Immature natural killer cell (primary cell): Measurements from ENCODE around the gene CTIF. TPM values are rescaled to one million over a fixed set of nuclear protein-coding genes. Genes with fewer than 3 reads are reported as not detected.

ENCODE experiments used
- DNase-seq, 3 donors: peaks; one replicate each; pipeline ENCODE4 v3.0.0; 2022; ENCODE audit warnings: mixed read lengths in 1 of 3
- H3K27ac Mint-ChIP-seq, 6 donors: one replicate each; pipeline ENCODE4 v1.8.0; 2020; ENCODE audit warnings: mixed read lengths in 6 of 6, mild to moderate bottlenecking in 5 of 6, inconsistent platforms in 4 of 6, moderate library complexity in 3 of 6
- H3K27me3 Mint-ChIP-seq, 3 donors: one replicate each; pipeline ENCODE4 v1.8.0; 2020 to 2021; ENCODE audit warnings: low read depth in 3 of 3, mild to moderate bottlenecking in 3 of 3, mixed read lengths in 3 of 3, moderate library complexity in 3 of 3, inconsistent platforms in 1 of 3
- H3K36me3 Mint-ChIP-seq, 3 donors: one replicate each; pipeline ENCODE4 v1.8.0; 2020; ENCODE audit warnings: mixed read lengths in 3 of 3, inconsistent platforms in 2 of 3, mild to moderate bottlenecking in 2 of 3
- H3K4me1 Mint-ChIP-seq, 2 donors: one replicate each; pipeline ENCODE4 v1.8.0; 2020; ENCODE audit warnings: inconsistent platforms in 2 of 2, mild to moderate bottlenecking in 2 of 2, mixed read lengths in 2 of 2, moderate library complexity in 1 of 2
- H3K4me3 Mint-ChIP-seq, 5 donors: one replicate each; pipeline ENCODE4 v1.8.0; 2020; ENCODE audit warnings: mild to moderate bottlenecking in 5 of 5, mixed read lengths in 5 of 5, inconsistent platforms in 3 of 5, moderate library complexity in 3 of 5
- H3K9me3 Mint-ChIP-seq, 6 donors: one replicate each; pipeline ENCODE4 v1.8.0; 2020; ENCODE audit warnings: mild to moderate bottlenecking in 6 of 6, mixed read lengths in 6 of 6, inconsistent platforms in 4 of 6, moderate library complexity in 3 of 6
- polyA plus RNA-seq, 3 donors: library from polyadenylated mRNA; unstranded; fragments of 300-500 nt; fragmentation: Illumina TruSeq; gene quantifications; one replicate each; pipeline ENCODE4 v1.2.3, GENCODE V29; 2021

The CTIF gene
- polyA plus RNA-seq, 3 donors from 2014 or later, result 0.28 to 1.2 TPM; not detected in 1

DNA sequence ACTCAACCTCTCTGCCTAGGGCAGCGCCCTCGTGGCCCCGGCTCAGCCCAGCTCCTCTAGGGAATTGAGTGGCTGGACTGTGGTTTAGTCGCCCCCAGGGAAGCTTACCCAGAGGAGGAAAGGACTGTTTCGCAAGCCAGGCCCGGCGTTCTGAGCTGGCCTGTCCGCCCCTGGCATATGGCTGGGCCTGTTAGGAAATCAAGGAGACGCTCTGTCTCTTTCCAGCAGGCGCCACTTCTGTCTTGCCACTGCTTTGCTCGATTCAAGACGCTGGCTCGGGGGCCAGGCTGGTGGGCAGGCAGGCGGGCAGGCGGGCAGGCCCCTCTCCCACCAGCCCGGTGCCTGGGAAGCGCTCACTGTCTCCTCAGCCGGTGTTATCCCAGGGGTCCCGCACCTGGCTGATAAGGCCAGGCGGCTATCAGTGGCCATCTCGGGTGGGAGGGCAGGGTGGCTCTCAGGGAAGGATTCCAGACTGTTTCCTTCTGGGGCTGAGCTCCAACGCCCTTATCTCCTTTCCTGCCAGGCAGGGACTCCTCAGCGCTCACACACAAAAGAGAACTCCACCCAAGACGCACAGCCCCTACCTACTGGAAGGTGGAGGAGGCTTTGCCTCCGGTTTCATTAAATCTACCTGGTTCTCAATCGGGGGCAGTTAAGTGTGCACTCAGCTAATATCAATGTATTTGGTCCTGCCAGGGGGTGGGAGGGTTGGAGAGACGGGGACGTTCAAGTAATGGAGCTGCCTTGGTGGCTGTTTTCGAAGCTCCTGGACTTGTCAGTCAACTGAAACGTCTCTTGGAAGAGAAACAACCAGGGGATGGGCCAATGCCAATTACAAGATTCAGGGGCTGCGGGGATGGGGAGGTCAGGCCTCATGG lies 302.8 kb downstream of the CTIF start:
- Mint-ChIP-seq H3K27ac (peak overlapping the region; percentile 94 to 99 (median 97)), H3K4me1 (peaks cover 94 to 97% of the 10 kb centered on the region in 2 donors), H3K27me3 (peaks cover 2 to 7% (median 7%) of the 10 kb centered on the region in 3 donors), H3K9me3 (no peaks in the 10 kb centered on the region), H3K36me3 (peaks cover 0 to 13% (median 0%) of the 10 kb centered on the region in 3 donors), H3K4me3 (peak overlapping the region; percentile 57 to 76 (median 72))
- DNase-seq, result no peak

DNA sequence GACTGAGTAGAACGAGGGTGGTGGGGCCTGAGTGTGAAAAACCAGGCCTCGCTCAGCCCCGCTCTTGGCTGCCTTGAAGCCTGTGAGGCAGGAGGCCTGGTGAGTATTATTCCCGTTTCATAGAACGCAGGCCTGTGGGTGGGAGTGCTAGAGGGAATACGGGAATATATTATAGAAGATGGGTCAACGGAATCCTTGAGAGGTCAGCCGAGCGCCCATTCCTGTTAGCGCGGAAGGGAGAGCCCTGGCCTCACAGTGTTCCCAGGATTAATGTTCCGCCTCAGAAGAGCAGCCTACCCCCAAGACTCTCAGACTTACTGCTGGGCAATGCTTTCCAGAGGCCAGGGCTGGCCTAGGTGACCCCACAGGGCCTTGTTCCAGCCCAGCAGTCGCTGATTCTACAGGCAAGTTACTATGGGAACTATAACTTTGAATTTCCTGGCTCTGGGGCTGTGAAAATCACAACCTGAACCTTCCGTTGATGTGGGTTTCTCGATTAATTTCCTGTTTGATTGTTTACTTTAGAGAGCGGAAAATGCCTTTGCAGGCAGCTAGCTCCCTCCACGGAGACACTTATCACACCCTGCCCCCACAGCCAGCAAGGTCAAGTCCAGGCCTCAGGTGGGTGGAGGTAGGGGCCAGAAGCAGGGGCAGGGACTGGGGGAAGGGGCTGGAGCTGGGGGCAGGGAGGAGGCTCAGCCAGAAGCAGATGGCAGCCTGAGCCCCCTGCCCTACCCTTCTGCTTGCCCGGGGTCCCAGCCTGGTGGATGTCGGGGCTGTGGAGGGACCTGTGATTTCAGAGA lies 303.6 kb downstream of the CTIF start:
- Mint-ChIP-seq H3K27me3 (peaks cover 2 to 7% (median 7%) of the 10 kb centered on the region in 3 donors), H3K9me3 (no peaks in the 10 kb centered on the region), H3K36me3 (peaks cover 0 to 15% (median 0%) of the 10 kb centered on the region in 3 donors), H3K4me1 (peaks cover 88 to 91% of the 10 kb centered on the region in 2 donors), H3K4me3 (peak overlapping the region; percentile 57 to 76 (median 72)), H3K27ac (peak overlapping the region; percentile 94 to 99 (median 97))
- DNase-seq, result peak; percentile 87 to 89 (median 89)

DNA sequence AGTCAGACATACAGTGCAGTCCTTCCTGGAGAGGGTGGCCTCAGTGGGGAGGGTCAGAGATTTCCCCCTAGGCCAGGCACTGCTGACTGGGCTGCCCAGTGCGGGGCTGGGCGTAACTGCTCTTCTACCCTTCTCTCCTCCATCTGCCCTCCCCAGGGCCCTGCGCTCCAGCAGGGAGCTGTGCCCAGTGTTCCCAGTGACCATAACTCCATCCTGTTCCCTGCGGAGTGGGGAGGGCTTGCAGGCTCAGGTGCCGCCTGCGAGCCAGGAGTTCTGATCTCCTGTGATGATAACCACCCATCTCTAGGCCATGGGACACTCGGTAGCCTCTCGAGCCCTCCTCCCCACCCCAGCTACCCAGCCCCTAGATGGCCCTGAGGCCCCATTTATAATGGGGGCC lies 304.3 kb downstream of the CTIF start:
- Mint-ChIP-seq H3K27ac (peak overlapping the region; percentile 94 to 99 (median 97)), H3K4me1 (peaks cover 84 to 88% of the 10 kb centered on the region in 2 donors)

DNA sequence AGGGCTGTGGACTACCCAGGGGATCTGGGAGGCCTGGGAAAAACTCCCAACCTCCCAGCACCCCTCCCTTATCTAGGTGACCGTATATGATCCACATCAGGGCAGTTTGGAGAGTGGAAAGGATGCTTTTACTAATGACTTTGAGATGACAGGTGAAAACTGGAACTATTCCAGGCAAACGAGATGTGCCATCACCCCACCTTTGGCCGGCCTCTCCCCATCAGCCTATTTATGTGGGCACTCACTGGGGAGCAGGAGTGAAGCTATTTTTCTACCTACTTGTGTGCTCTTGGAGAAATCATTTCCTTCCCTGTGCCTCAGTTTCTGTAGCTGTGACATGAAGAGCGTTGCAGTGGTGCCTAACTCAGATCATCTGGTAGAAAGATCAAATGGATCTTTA lies 304.8 kb downstream of the CTIF start:
- Mint-ChIP-seq H3K27me3 (peaks cover 2 to 12% (median 7%) of the 10 kb centered on the region in 3 donors), H3K4me3 (peak overlapping the region; percentile 13 to 62 (median 51)), H3K27ac (peak overlapping the region; percentile 94 to 99 (median 97)), H3K4me1 (peaks cover 80 to 84% of the 10 kb centered on the region in 2 donors), H3K36me3 (peaks cover 0 to 15% (median 0%) of the 10 kb centered on the region in 3 donors), H3K9me3 (no peaks in the 10 kb centered on the region)
- DNase-seq, result no peak

More for the DNA sequence above, 304.3 kb downstream of the CTIF start:
- H3K36me3 Mint-ChIP-seq, result peaks cover 0 to 15% (median 0%) of the 10 kb centered on the region in 3 donors
- H3K9me3 Mint-ChIP-seq, result no peaks in the 10 kb centered on the region
- peaks cover 2 to 12% (median 7%) of the 10 kb centered on the region in 3 donors for H3K27me3 Mint-ChIP-seq
- peak overlapping the region; percentile 13 to 62 (median 51) for H3K4me3 Mint-ChIP-seq
- DNase-seq, result no peak

DNA sequence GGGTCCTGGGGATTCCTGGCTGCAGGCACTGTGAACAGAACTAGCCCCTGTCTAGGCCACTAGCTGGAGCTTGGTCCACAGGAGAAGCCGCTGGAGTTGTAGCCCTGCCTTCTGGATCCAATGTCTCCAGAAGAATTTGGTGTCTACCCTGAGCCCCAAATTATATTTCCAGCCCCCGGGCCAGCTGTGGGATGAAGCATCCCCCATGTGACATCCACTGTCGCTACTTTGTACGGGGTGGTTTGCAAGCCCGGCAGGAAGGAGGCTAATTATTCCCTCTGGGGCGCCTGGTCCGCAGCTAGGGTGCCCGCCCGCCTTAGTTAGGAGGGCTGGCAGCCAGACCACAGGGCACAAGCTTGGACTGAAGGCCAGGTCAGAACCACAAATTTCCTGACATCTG lies 305.4 kb downstream of the CTIF start:
- DNase-seq, result no peak
- H3K9me3 Mint-ChIP-seq, result no peaks in the 10 kb centered on the region
- peak overlapping the region; percentile 85 to 99 (median 97) for H3K27ac Mint-ChIP-seq
- H3K4me1 Mint-ChIP-seq, result peaks cover 73 to 77% of the 10 kb centered on the region in 2 donors
- peaks cover 0 to 15% (median 0%) of the 10 kb centered on the region in 3 donors for H3K36me3 Mint-ChIP-seq
- peak overlapping the region; percentile 15 to 63 (median 51) for H3K4me3 Mint-ChIP-seq
- H3K27me3 Mint-ChIP-seq, result peaks cover 2 to 12% (median 7%) of the 10 kb centered on the region in 3 donors

DNA sequence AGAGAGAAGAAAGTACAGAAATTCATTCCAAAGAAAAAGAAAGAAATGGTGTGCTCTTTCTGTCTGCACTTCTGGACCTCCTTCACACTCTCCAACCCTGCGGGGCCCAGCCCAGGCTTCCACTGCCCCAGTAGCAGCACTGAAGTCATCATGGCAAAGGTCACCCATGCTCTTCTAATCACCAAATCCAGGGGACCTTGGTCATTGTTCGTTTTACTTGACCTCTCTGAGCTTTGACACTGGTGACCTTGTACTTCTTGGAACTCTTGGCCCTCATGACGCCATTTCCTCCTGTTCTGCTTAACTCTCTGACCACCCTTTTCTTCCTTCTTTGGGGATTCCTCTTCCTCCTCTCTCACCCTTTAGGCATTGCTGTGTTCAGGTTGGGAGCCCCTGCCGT lies 306.3 kb downstream of the CTIF start:
- Mint-ChIP-seq H3K27me3 (peaks cover 2 to 12% (median 5%) of the 10 kb centered on the region in 3 donors), H3K4me1 (peaks cover 70 to 71% of the 10 kb centered on the region in 2 donors), H3K27ac (peak overlapping the region; percentile 24 to 96 (median 68)), H3K4me3 (peak overlapping the region in 4 of 5 donors; percentile 12 to 32 (median 24)), H3K36me3 (peaks cover 0 to 15% (median 0%) of the 10 kb centered on the region in 3 donors), H3K9me3 (no peaks in the 10 kb centered on the region)
- DNase-seq, result no peak

DNA sequence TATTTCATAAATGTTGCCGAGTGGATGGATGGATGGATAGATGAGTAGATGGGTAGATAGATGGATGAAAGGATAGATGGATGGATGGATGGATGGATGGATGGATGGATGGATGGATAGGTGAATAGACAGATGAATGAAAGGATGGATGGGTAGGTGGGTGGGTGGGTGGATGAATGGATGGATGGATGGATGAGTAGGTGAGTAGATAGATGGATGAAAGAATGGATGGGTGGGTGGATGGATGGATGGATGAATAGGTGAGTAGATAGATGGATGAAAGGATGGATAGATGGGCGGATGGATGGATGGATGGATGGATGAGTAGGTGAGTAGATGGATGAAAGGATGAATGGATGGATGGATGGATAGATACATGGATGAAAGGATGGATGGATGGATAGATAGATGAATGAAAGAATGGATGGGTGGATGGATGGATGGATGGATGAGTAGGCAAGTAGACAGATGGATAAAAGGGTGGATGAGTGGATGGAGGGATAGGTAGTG lies 307.6 kb downstream of the CTIF start:
- no peak for DNase-seq
- peak overlapping the region in 2 of 5 donors; percentile 4 to 23 for H3K4me3 Mint-ChIP-seq
- H3K27me3 Mint-ChIP-seq, result peaks cover 2 to 12% (median 5%) of the 10 kb centered on the region in 3 donors
- H3K27ac Mint-ChIP-seq, result peak overlapping the region in 3 of 6 donors; percentile 1 to 77 (median 69)
- H3K9me3 Mint-ChIP-seq, result no peaks in the 10 kb centered on the region
- H3K36me3 Mint-ChIP-seq, result peaks cover 0 to 15% (median 0%) of the 10 kb centered on the region in 3 donors
- peaks cover 69 to 72% of the 10 kb centered on the region in 2 donors for H3K4me1 Mint-ChIP-seq

DNA sequence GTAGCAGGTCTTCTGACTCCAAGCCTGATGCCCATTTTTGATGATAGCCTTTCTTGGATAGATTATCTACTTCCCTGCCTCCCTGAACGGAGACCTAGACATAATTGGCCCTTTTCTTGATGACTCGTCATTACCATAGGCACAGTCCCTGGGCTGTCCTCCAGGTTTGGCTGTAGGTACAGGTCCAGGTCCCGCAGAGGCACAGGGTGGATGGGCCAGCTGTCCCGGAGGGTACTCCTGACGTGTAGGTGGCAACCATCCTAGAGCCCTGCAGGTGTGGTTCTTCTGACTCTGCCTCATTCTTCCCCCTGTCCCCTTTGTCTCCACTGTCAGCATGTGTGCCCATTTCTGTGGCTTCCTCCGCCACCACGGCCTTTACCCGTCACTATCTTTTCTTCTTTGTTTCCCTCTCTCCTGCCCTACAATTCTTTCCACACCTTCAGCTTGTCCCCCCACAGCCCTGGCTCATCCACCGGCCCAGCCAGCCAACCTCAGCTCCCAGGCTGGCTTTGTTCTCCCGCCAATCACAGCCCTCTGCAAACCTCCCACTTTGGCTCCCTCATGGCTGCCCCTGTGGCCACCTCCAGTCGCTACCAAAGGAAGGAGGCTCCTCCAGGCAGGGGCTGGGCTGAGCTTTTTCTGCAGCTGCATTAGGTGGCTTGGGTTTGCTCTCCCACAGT lies 309.1 kb downstream of the CTIF start:
- DNase-seq, result no peak
- peak overlapping the region in 1 of 6 donors; percentile 13 for H3K27ac Mint-ChIP-seq
- no peak overlapping the region for H3K4me3 Mint-ChIP-seq
- no peaks in the 10 kb centered on the region for H3K9me3 Mint-ChIP-seq
- H3K4me1 Mint-ChIP-seq, result peaks cover 68 to 72% of the 10 kb centered on the region in 2 donors
- H3K27me3 Mint-ChIP-seq, result peaks cover 2 to 6% (median 2%) of the 10 kb centered on the region in 3 donors
- peaks cover 0 to 15% (median 0%) of the 10 kb centered on the region in 3 donors for H3K36me3 Mint-ChIP-seq

DNA sequence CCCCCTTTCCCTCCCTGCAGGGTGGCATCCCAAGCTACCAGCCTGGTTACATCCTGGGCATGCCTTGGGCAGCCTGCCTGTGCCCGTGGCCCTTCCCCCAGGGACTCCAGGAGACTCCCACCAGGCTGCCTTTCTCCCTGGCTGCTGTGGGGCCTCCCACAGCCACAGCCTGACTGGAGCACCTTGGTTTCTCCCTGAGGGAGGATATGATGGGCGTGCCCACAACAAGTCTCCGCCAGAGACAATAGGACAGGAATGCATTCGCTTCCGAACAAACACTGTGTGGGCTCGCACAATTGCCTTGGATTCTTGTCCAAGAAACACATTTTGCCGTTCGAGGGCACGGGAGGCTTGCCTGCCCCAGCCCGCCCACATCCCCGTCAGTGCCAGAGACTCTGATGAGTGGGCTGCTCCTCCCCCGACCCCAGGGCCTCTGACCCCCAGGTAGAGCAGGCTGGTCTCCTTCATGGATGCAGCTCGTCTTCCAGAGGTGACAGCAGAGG lies 309.9 kb downstream of the CTIF start:
- Mint-ChIP-seq H3K4me1 (peaks cover 66 to 72% of the 10 kb centered on the region in 2 donors), H3K9me3 (no peaks in the 10 kb centered on the region), H3K27me3 (peaks cover 0 to 6% (median 2%) of the 10 kb centered on the region in 3 donors), H3K36me3 (peaks cover 0 to 15% (median 0%) of the 10 kb centered on the region in 3 donors), H3K4me3 (no peak overlapping the region), H3K27ac (no peak overlapping the region)
- no peak for DNase-seq

DNA sequence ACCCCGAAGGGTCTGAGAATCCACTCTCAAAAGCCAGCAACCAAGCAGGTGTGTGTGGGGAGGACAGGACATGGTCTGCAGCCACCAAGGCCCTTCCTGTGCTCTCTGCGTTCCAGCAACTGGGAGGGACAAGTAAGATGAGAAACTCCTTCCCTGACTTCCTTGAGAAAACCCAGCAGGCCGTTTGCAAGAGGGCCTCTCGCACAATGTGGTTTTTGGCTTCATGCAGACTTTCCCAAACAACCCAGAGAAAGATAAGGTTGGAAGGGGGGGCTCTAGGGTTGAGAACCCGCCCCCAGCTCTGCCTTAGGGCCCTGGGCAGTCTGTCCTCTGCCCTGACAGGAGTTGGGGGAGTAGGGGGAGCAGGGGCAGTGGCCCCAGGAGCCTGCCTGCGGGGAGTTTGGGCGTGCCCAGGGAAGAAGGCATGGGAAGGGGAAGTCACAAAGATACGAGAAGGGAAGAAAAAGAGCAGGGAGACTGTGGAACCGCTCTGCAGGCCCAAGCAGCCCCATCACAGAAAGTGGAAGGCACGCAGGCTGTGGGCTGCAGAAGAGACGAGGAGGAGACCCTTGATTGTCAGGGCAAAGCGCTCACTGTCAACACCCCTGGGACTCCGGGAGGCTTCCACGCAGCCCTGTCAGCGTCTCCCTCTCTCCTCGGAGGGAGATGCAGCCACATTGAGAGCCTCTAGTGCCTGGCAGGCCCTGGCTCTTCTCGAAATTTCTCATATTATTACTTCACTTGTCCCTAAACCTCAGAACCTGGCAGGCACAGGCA lies 312.2 kb downstream of the CTIF start:
- H3K4me1 Mint-ChIP-seq, result peaks cover 58 to 72% of the 10 kb centered on the region in 2 donors
- no peak for DNase-seq
- peak overlapping the region in 5 of 6 donors; percentile 2 to 86 (median 73) for H3K27ac Mint-ChIP-seq
- H3K27me3 Mint-ChIP-seq, result peaks cover 0 to 6% (median 2%) of the 10 kb centered on the region in 3 donors
- no peaks in the 10 kb centered on the region for H3K9me3 Mint-ChIP-seq
- peaks cover 0 to 8% (median 0%) of the 10 kb centered on the region in 3 donors for H3K36me3 Mint-ChIP-seq
- peak overlapping the region in 4 of 5 donors; percentile 25 to 63 (median 51) for H3K4me3 Mint-ChIP-seq

DNA sequence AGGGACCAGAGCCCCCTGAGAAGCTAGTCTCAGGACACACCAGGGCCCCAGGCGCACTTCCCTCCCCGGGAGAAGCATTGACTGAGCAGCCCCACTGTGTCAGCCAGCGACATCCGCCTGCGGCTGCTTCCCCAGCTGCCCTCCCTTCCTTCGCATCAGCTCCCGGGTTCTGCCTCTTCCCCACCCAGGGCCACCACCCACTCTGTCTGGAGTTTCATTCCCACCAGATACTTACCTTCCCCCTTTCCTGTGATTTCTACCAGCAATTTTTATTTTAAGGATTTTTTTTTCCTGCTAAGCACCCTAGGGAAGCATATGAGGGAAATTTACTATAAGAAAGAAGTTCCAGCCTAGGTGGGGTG lies 312.7 kb downstream of the CTIF start:
- peak overlapping the region in 4 of 5 donors; percentile 25 to 63 (median 51) for H3K4me3 Mint-ChIP-seq
- H3K9me3 Mint-ChIP-seq, result no peaks in the 10 kb centered on the region
- peak overlapping the region in 5 of 6 donors; percentile 2 to 86 (median 73) for H3K27ac Mint-ChIP-seq
- peaks cover 0 to 2% (median 0%) of the 10 kb centered on the region in 3 donors for H3K36me3 Mint-ChIP-seq
- peaks cover 0 to 6% (median 2%) of the 10 kb centered on the region in 3 donors for H3K27me3 Mint-ChIP-seq
- H3K4me1 Mint-ChIP-seq, result peaks cover 61 to 72% of the 10 kb centered on the region in 2 donors
- DNase-seq, result peak in 1 of 3 donors; percentile 24

DNA sequence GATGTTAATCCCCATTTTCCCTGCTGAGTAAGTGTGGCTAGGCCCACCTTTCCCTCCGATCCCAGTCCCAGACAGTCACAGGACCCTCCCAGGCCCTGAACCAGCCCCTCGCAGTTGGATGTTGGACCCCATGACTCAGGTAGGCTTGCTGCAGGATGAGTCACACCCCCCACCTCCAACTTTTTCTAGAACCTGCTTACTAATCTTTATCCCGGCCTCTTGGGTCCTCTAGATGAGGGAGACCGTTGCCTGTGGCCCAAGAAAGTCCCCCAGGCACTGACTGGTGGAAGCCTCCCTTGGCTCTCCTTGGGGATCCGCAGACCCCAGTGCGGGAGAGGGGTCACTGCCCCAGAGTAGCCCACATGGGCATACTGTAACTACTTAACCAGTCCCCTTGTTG lies 313.5 kb downstream of the CTIF start:
- Mint-ChIP-seq H3K27me3 (peaks cover 2 to 6% (median 3%) of the 10 kb centered on the region in 3 donors), H3K4me3 (peak overlapping the region in 1 of 5 donors; percentile 1), H3K4me1 (peaks cover 65 to 77% of the 10 kb centered on the region in 2 donors), H3K9me3 (no peaks in the 10 kb centered on the region), H3K36me3 (no peaks in the 10 kb centered on the region), H3K27ac (peak overlapping the region in 3 of 6 donors; percentile 55 to 81 (median 73))
- no peak for DNase-seq
